HG03558 (cell line): ENCODE results near the gene KCNH4.
"Not testable (repeated sequence)": the region's sequence is repeated elsewhere in the genome, so short reads cannot be mapped to it uniquely, and the experiment has no call there.

ENCODE experiments used
- ATAC-seq: cut with Tn5 transposase; IDR thresholded peaks from one replicate; pipeline ENCODE4 v1.9.1; 2021; ENCODE audit warnings: moderate number of reproducible peaks; ENCODE audit not compliant: unreplicated experiment; ENCODE audit errors: extremely low read depth

The KCNH4 gene

DNA sequence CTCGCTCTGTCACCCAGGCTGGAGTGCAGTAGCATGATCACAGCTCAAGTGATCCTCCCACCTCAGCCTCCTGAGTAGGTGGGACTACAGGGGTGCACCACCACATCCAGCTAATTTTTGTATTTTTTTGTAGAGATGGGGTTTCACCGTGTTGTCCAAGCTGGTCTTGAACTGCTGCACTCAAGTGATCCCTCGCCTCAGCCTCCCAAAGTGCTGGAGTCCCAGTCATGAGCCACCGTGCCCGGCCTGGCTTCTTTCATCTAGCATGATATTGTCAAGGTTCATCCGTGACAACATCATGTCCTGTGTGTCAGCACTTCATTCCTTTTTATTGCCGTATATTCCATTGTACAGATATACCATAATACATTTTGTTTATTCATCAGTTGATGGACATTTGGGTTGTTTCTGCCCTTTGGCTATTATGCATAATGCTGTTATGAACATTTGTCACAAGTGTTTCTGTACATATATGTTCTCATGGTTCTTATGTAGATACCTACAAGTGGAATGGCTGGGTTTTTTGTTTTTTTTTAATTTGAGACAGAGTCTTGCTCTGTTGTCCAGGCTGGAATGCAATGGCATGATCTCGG is 16.7 kb upstream of the KCNH4 start:
- ATAC-seq = no peak

GRCh38 chr17:42193969-42194899 is 13.3 kb upstream of the KCNH4 start, which contains the start of gene GHDC:
Gene GHDC (minus strand): TSS chr17:42194494. CDS start chr17:42193581, 913 bp downstream.
- ATAC-seq = peak; percentile 70

GRCh38 chr17:42193216-42193968 is 12.4 kb upstream of the KCNH4 start:
- no peak for ATAC-seq

DNA sequence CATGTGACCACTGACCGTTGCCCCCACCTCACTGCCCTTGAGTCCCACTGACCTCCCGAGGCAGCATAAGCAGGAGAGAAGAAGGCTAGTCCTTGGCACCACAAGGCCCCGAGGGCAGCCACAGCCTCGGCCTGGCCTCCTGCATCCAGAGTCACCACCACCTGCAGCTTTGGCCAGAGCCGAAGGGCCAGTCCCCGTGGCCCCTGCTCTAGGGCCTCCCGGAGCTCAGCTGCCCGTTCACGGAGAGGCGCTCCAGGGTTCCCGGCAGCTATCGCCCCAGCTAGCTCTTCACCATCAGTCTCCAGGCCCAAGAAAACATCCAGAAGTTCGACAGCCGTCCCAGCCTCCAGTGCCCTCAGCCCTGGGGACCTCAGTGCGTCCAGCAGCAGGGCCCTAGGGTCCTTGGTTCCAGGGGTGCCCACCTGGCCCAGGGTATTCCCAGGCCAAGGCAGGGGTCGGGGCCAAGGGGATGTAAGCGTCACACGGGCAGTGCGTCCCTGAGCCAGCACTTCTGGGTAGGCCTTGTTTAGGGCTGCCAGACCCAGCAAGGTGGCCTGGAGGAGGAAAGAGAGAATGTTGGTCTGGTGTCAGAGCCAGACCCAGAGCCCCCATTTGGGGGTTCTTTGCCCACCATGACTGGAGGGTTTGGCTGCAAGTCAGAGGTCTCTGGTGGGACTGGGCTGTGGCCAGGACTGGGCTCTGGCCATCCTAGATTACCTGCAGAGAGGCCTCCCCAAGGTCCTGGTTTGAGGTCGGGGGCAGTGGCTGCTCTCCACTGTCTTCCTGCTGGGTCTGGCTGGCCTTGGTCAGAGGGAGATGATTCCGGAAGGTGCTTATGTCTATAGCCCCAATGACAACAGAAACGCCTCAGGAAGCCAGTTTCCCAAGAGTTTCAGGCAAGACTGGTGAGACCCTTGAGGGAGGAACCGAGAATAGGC is 11.5 kb upstream of the KCNH4 start:
- no peak for ATAC-seq

- no peak for ATAC-seq
Observed at GRCh38 chr17:42191275-42191608, 10.3 kb upstream of the KCNH4 start.

GRCh38 chr17:42190491-42191274 is 9.7 kb upstream of the KCNH4 start:
- ATAC-seq = no peak

DNA sequence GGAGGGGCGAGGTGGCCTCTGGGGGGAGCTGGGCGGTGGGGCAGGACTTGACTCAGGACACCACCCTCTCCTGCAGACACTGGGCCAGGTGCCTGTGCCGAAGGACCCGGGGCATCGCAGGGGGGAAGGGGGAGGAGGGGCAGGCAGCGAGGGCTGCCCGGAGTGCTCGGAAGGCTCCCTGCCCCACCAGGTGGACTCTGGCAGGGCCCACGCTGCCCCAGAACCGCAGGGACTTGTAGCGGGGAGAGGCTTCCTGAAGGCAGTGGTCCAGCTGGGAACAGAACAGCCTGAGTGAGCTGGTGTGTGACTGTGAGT is 8.7 kb upstream of the KCNH4 start:
- no peak for ATAC-seq

- no peak for ATAC-seq
Observed at GRCh38 chr17:42188749-42189650, 8.1 kb upstream of the KCNH4 start.

GRCh38 chr17:42187833-42188232 is 6.9 kb upstream of the KCNH4 start:
- ATAC-seq = no peak

- ATAC-seq = not testable (repeated sequence)
Observed at GRCh38 chr17:42186191-42186590, 5.2 kb upstream of the KCNH4 start.

- ATAC-seq = no peak
Observed at GRCh38 chr17:42185621-42185930, 4.6 kb upstream of the KCNH4 start.

DNA sequence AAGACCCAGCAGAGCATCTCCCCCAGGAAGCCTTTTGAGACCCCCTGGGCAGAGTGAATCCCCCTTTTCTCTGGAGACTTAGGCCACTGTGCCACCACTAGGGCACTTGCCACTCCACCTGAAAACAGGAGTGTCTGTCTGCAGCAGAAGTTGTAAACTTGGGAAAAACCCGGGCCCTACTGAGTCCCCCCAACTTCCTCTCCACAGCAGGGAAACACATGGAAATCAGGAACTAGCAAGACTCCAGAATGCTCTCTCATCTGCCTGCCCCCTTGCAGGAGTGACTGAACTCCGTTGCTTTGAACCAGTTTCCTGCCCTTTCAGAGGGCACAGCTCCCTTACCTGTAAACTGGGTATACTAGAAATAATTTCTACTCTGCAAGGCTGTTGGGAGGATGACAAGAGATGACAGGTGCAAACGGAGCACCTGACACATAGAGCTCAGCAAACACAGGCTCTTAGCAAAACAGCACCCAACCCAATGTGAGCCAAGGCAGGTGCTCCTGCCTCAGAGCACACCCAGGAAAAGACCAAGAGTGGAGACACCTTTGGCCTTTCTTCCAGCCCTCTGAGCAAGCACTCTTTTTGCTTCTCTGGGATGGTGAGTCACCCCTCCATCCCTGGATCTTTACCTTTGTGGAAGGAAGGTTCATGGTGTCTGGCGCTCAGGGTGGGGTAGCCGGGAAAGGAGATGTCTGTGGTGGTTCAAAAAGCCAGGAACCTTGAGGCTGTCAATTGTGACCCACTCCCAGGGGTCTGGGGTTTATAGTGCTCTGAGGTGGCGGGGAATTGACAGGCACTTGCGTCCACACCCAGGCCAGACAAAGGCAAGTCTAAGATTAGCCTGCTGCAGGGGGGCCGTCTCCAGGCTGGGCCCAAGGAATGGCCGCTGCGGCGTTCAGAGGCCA is 4.0 kb upstream of the KCNH4 start, which contains the start of gene HCRT:
TSS of gene HCRT (minus strand) at position 740 of the 908 bp plus-strand sequence. CDS start at position 653, 87 bp downstream.
- no peak for ATAC-seq

DNA sequence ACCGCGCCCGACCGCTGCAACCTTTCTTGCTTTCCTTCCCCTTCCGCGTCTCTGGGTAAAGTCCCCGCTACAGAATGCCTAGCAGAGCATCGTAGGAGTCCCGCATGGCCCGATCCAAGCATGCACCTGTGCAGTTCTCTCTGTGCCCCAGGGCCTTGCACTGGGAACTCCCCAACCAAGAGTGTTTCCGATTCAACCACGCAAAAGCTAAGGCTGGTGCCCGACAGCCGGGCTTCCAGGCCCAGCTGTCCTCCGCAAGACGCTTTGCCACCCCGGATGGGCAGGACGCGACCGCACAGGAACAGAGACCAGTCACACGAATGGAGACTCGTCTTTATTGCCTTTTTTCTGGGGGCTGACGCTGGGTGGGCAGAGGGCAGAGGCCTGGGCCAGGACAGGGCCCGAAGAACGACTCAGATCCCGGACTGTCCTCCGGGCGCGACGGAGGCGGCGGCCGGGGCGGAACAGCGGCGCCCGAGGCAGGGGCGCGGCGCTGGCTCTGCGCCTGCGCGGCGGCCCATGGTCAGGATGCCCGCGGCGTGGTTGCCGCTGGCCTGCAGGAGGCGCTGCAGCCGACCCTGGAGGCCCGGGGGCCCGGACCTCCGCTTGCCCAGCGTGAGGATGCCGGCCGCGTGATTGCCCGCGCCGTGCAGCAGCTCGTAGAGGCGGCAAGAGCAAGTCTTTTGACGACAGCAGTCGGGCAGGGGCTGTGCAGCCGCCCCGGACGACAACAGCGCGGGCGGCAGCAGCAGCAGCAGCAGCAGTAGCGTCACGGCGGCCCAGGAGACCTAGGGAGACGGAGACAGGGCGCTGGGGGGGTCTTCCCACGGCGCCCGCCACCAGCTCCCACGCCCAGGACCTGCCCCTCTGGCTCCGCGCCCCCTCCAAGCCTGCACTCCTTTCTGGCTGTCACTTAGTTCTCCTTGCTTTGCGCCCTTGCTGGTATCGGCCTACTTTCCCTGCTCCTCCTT is 3.1 kb upstream of the KCNH4 start:
- ATAC-seq = no peak

- ATAC-seq = no peak
Observed at GRCh38 chr17:42182927-42183734, 2.2 kb upstream of the KCNH4 start.

- ATAC-seq = no peak
Observed at GRCh38 chr17:42181851-42182207, 887 bp upstream of the KCNH4 start.
